CD1c-positive myeloid dendritic cell (primary cell): ENCODE results near the gene WDR47.
"Not testable (repeated sequence)": the region's sequence is repeated elsewhere in the genome, so short reads cannot be mapped to it uniquely, and the experiment has no call there.

Source experiments
- DNase-seq: peaks from one replicate; pipeline ENCODE4 v3.0.0-alpha.2; 2016; ENCODE audit errors: extremely low spot score

The WDR47 gene

GRCh38 chr1:109052145-109052544 lies 10.2 kb upstream of the WDR47 start:
- DNase-seq, result not testable (repeated sequence)

DNA sequence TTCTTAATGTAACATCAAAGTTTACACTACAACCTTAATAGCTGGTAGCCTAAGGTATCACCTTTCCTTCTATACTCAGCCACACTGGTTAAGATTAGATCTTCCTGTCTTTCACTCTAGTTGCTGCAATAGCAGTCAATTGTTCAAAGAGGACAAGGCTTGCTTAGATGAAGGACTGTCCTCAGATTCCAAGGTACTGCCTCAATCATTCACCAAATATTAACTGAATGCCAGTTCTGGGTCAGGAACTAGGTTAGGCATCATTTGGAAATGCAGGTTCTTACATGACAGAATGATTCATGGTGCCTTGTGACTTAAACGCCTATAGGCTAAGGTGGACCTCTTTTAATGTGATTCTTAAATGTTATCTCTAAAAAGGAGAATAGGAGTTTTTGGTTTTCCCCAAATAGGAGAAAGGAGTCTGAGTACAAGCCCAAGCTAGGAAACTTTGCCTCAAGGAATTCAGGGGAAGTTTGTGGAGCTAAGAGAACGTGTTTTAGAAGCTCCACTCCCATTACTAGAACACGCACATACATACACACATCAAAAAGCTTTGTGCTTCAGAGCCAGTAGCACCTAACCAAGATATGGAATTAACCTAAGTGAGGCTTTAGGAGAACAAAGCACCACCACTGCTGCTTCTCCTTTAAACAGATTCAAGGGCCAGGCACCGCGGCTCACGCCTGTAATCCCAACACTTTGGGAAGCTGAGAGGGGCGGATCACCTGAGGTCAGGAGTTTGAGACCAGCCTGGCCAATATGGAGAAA lies 8.5 kb upstream of the WDR47 start:
- DNase-seq, result no peak

DNA sequence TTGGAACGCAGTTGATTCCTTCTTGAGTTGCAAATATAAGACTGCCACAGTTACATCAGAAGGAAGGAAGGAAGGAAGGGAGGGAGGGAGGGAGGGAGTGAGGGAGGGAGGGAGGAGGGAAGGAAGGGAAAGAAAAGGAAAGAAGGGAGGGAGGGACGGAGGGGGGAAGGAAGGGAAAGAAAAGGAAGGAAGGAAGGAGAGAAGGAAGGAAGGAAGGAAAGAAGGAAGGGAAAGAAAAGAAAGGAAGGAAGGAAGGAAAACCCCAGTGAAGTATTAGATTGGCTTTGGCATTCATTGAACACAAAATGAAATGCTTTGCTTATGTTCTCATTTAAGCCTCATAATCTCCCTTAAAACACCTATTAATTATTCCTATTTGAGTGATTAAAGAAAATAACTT lies 6.4 kb upstream of the WDR47 start:
- no peak for DNase-seq

- no peak for DNase-seq
Observed at GRCh38 chr1:109047339-109047738, 5.4 kb upstream of the WDR47 start.

- no peak for DNase-seq
Observed at GRCh38 chr1:109046671-109047070, 4.8 kb upstream of the WDR47 start.

DNA sequence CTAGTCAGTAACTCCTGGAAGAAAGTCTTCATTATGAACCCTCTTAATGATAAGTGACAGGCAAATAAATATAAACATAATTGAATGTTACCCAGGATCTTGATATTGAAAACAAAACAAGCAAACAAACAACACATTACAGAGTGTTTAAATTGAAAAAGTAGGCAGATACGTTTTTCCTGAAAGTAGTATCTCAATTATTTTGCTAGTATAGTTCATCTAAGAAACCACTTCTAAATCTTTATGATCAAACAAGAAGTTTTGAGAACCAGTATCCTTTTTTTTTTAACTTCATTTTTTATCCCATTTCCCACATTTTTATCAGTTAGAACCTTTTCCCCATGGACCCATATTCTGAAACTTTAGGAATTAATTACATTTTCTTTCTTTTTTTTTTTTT lies 3.7 kb upstream of the WDR47 start:
- DNase-seq, result no peak

GRCh38 chr1:109040989-109041620 lies 797 bp downstream of the WDR47 start:
- DNase-seq, result peak; percentile 33

DNA sequence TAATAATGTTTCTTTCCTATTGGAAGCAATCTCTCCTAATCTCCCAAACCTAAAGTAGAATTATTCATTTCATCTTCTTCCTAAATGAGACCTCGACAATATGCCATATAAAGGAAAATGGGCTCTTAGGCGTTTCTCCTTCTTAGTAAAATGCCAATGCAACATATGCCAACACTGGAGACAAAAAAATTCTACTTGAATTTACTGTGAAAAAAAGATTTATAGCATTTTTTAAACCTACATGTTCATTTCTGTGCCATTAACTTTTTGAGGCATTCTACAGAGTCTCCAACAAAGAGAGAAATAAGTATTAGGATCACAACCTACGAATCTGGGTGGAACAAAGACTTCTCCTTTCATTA lies 1.3 kb downstream of the WDR47 start:
- DNase-seq, result peak; percentile 32

DNA sequence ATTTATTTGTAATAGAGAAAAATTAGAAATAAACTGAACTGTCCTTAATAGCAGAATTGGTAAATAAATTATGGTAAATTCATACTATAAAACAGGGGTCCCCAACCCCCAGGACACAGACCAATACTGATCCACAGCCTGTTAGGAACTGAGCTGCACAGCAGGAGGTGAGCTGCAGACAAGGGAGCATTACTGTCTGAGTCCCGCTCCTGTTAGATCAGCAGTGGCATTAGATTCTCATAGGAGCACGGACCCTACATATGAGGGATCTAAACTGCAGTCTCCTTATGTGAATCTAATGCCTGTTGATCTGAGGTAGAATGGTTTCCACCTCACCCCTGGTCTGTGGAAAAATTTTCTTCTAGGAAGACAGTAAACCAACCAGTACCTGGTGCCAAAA lies 7.5 kb downstream of the WDR47 start:
- no peak for DNase-seq

DNA sequence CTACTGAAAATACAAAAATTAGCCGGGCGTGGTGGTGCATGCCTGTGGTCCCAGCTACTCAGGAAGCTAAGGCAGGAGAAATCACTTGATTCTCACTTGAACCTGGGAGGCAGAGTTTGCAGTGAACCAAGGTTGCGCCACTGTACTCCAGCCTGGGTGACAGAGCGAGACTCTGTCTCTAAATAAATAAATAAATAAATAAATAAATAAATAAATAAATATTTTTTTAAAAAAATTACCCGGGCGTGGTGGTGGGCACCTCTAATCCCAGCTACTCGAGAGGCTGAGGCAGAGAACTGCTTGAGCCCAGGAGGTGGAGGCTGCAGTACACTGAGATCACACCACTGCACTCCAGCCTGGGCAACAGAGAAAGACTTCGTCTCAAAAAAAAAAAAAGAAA lies 12.4 kb downstream of the WDR47 start:
- DNase-seq, result not testable (repeated sequence)

DNA sequence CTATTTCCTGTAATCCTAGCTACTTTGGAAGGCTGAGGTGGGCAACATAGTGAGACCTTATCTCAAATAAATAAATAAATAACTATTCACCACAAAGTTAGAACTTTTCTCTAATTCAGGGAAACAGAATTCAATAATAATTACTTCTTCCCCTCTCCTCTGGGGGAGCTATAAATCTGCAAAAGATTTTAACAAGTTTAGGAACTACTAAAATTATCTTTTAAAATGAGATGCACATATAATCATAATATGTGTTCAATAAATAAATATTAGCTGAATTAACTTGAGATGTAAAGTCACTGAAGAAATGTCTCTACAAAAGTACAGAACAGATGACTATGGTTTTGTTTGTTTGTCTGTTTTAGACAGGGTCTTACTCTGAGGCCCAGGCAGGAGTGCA lies 14.1 kb downstream of the WDR47 start:
- DNase-seq, result peak; percentile 6

DNA sequence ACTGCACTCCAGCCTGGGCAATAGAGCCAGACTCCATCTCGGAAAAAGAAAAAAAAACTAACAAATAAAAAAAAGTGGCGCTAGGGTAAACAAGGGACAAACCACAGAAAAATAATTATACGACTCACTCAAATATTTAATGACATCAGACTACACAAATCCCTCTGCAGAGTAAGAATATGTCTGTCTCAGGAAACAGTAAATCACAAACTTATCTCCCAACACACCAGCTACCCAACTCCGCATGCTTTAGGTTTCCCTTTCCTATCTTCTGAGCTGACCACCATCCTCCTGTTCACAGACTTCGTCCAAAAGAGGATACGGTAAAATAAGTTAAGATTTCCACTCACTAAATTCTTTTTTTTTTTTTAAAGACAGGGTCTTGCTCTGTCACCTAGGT lies 16.2 kb downstream of the WDR47 start:
- DNase-seq, result no peak

DNA sequence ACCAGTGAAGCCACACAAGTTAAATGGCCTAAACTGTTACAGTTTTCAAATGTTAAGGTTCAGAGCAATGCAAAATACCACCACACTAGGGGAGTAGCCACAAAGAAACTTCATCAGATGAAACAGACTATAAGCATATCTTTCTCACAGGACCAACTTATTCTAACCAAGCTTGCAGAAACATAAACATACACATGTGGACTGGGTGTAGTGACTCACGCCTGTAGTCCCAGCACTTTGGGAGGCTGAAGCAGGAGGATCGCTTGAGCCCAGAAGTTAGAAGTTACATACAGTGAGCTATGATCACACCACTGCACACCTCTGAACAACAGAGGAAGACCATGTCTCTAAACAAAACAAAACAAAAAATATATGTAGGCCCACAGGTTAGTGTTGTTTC lies 17.3 kb downstream of the WDR47 start:
- no peak for DNase-seq

DNA sequence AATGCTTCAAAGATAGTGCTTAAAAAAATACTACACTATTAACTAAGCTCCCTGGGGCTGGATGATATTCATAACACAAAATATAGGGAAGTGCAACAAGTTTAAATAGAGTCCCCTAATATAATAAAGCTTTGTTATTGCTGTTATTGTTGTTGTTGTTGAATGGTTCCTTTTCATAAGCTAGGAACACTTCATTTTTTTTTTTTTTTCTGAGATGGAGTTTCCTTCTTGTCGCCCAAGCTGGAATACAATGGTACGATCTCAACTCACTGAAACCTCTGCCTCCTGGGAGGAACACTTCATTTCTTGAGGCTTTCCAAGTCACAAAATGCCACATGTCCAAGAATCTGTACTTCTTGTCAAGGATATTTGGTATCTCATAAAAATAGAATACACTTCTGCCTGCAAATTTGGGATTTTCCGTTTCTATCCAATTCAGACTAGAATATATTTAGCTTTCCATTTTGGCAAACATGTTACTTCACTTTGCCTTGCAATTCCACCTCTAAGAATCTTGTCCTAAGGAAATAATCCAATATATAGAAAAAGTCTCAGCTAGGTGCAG lies 21.1 kb downstream of the WDR47 start:
- DNase-seq, result no peak

DNA sequence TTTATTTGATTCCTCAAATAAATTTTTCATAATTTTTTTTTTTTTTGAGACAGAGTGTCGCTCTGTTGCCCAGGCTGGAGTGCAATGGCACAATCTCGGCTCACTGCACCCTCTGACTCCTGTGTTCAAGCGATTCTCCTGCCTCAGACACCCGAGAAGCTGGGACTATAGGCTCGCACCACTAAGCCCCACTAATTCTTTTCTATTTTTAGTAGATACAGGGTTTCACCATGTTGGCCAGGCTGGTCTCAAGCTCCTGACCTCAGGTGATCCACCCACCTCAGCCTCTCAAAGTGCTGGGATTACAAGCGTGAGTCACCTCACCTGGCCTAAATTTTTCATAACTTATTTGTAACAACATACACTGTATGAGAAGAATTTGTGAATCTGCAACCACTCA lies 24.2 kb downstream of the WDR47 start:
- DNase-seq, result not testable (repeated sequence)

DNA sequence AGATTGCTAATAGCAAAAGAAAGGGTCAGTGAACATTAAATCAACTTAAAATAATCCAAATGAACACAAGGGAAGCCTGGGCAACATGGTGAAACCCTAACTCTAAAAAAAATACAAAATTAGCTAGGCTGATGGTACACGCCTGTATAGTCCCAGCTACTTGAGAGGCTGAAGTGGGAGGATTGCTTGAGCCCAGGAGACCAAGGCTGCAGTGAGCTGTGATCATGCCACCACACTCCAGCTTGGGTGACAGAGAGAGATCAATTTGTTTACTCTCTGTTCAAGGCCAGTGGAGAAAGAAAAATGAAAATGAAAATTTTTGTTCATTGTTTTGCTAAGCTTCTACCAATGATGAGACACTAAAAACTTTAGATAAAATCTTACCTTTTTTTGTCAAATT lies 24.8 kb downstream of the WDR47 start:
- DNase-seq, result no peak

DNA sequence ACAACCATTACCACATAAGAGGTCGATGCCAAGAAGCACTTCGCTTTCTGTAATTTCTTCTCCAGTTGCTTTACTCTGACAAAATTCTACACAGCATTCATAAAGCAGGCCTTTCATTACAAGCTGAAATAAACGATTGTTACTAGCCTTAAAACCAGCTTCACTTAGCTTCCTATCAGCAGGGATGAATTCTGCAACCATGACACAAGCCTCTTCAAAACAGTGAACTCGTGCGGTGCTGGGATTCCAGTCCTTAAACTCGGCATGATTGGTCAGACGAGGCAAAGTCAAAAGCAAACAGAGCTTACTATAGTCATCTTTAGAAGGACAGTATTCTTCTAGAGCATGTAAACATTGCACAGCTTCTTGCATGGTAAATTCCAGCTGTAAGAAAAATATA lies 30.6 kb downstream of the WDR47 start:
- DNase-seq, result no peak

- DNase-seq, result not testable (repeated sequence)
Observed at GRCh38 chr1:108996622-108997021, 45.3 kb downstream of the WDR47 start.

DNA sequence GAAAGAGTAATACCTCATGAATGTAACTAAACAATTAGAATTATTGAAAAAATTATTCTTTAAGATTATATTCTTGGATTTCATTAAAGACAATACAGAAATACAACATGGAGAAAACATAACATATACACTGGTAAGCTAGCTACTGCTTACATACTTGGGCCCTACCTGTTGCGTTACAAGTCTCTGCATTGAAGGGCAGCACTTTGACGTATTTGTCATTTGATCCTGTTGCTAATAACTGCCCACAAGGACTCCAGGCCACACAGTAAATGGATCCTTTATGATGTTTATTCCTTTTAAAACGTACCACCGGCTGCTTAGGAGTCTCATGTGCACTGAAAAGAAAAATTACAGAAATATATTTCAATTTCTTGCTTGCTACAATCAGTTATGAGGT lies 58.8 kb downstream of the WDR47 start:
- DNase-seq, result no peak

GRCh38 chr1:108976658-108977057 lies 65.2 kb downstream of the WDR47 start:
- DNase-seq, result no peak

DNA sequence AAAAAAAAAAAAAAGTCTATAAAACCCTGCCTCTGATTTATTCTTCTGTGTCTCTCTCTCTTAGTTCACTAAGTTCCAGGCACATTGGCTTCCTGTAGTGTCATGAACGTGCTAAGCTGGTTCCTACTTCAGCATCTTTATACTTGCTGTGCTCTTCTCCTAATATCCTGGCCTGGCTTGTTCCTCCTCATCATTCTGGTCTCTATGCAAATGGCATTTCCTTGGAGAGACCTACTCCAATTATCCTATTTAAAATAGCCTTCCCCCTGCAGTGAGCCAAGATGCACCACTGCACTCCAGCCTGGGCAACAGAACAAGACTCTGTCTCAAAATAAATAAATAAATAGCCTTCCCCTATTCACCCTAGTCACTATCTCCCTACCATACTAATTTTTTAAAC lies 69.0 kb downstream of the WDR47 start:
- no peak for DNase-seq

DNA sequence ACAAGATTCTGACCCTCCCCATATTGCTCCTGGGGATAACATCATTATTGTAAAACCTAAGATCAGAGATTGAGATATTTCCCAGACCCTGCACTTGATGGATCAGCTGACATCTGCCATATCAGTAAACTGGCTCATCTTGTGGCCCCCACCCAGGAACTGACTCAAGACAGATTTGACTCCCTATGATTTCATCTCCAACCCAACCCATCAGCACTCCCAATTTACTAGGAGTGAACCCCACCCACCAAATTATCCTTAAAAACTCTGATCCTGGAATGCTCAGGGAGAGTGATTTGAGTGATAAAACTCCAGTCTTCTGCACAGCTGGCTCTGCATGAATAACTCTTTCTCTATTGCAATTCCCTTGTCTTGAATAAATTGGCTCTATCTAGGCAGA lies 72.6 kb downstream of the WDR47 start:
- DNase-seq, result no peak

DNA sequence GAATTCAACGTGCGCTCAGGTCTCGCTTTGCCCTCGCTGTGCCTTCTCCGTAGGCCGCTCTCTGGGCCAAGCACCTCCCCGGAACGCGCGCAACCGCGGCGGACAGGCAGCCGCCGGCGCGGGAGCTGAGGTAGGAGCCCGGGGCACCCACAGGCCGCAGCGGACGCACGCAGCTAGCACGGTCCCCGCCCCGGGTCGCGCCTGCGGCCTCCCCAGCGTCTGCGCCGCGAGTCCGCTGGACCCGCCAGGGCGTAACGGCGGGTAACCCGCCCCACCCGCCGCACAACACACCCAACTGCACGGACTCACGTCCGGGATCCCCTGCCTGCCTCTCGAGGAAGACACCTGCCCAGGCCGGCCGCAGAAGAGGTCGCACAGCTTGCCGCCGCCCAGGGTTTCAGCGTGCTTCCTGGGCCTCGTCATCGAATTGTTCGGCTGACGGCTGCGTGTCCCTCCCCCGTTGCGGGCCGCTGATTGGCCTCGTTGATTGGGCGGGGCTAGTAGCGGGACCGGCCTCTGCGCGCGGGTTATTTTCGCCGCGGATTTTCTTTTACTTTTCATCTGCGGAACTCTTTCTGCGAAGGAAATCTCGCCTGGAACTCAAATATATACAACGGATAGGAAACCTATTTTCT lies 78.7 kb downstream of the WDR47 start, which contains the start of gene CLCC1:
Gene CLCC1 (minus strand): TSS at position 433 of the 635 bp plus-strand sequence. CDS start 13,047 bp downstream, outside the sequence.
- peak; percentile 96 for DNase-seq
